ENCODE data around the gene ZNF512B. TPM values are rescaled to one million over a fixed set of nuclear protein-coding genes. Genes with fewer than 3 reads are reported as not detected.

ZNF512B gene
- total and polyA plus RNA-seq, 2 donors (not counting 1 experiment from before 2014, with no cell fraction given) = 8.8 to 10.5 TPM

DNA sequence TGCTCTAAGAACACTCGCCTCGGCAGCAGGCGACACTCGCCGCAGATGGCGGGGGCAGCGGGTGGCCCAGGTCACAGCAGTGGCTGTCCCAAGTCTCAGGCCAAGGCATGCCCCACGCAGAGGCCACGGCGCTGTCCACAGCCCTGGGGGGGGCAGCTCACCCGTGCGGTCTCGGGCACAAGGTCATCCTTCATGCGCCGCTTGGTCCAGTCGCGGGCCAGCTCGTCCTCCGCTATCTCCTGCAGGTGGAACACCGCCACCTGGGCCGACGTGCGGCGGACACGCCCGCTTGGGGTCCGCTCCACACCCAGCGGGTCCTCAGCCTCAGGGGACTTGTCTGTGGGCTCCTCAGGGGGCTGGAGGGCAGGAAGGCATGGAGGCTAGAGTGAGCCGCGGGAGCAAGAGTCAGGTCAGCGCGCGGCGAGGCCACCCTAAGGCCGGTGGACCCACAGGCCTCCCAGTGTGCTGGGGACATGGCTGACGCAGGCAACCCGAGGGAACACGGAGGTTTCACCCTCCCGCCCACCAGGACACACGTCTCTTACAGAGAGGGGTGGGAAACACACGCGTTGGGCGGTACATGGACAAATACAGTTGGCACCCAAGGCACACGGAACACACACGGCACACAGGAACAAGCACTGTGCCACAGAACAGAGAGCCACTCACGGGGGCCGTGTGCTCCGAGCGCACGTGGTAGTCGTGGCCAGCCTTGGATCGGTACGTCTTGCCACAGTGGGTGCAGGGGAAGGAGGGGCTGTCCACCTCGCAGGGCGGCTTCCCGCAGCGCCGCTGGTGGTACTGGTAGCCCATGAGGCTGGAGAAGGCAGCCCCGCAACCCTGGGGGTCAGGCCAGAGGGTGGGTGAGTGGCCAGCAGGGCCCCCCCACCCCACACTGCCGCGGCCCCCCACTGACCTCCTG lies 7.0 kb downstream of the ZNF512B start:
- no peak for DNase-seq
- peaks cover 0 to 12% of the 10 kb centered on the region in 2 experiments for H3K36me3 ChIP-seq (replicated peaks in 1 of 2; ENCODE audit: control extremely low read depth in 1 of 2, control insufficient read depth in 1 of 2, extremely low read depth in 1 of 2, insufficient read depth in 2 of 2, low read length in 1 of 2)
- ATAC-seq (ENCODE audit: low read depth) = no peak
- H3K27ac Mint-ChIP-seq = no peak overlapping the region
- no peak overlapping the region for H3K4me2 ChIP-seq (replicated peaks; ENCODE audit: low read depth, low read length, poor library complexity, severe bottlenecking)
- no peak overlapping the region for H3K4me3 ChIP-seq (ENCODE audit: control extremely low read depth in 1 of 5, extremely low read depth in 1 of 5, insufficient read depth in 1 of 5, low read depth in 2 of 5, low read length in 4 of 5)
- intact Hi-C loops (cut with micrococcal nuclease) = no loop called here
- no peaks in the 10 kb centered on the region for H3K9me3 Mint-ChIP-seq (ENCODE audit: insufficient read depth)
- H3K27me3 ChIP-seq (replicated peaks in 1 of 4; ENCODE audit: control extremely low read depth in 1 of 4, control insufficient read depth in 3 of 4, insufficient read depth in 4 of 4, low read length in 3 of 4) = no peaks in the 10 kb centered on the region
- H3K4me1 Mint-ChIP-seq = no peaks in the 10 kb centered on the region
- H3K9me3 ChIP-seq (ENCODE audit: control extremely low read depth in 1 of 3, control insufficient read depth in 2 of 3, insufficient read depth in 1 of 3, low read length in 2 of 3) = peaks cover 0 to 29% (median 0%) of the 10 kb centered on the region in 3 donors
- POLR2A ChIA-PET = no interaction called here
- no peak overlapping the region for H3K27ac ChIP-seq (ENCODE audit: low read length in 2 of 2)
- H4K20me1 ChIP-seq (ENCODE audit: control insufficient read depth, insufficient read depth, low read length, poor library complexity, severe bottlenecking) = no peaks in the 10 kb centered on the region
- CTCF ChIA-PET = interaction anchor here (0.9 kb wide), 1 partner anchor 11 kb away, joined by 5 read pairs; no protein-coding TSS in a partner anchor
- no peak overlapping the region for H3K4me3 Mint-ChIP-seq
- TF ChIP-seq CTCF (IDR thresholded peaks at IDR 0.05) (no peak), EZH2 (IDR thresholded peaks at IDR 0.05; ENCODE audit: borderline replicate concordance, insufficient read depth, low read depth, low read length, poor library complexity, severe bottlenecking) (no peak)
- no peak overlapping the region for H3K9ac ChIP-seq (ENCODE audit: low read length)
- H3K4me1 ChIP-seq (ENCODE audit: control insufficient read depth in 2 of 2, insufficient read depth in 2 of 2, low read length in 2 of 2) = peaks cover 0 to 3% of the 10 kb centered on the region in 2 donors
- WGBS (ENCODE audit: insufficient coverage) = 98% methylated on average over 59 of the region's 61 CpGs
- H3K79me2 ChIP-seq (ENCODE audit: control insufficient read depth, insufficient read depth, low read length) = no peaks in the 10 kb centered on the region
- no peaks in the 10 kb centered on the region for H3K27me3 Mint-ChIP-seq
- H2AFZ ChIP-seq (ENCODE audit: insufficient read depth, low read depth, low read length, poor library complexity, severe bottlenecking) = no peak overlapping the region

Data from B cell (primary cell).